ENCODE measurements around the gene ZNF394.

Gene ZNF394

DNA sequence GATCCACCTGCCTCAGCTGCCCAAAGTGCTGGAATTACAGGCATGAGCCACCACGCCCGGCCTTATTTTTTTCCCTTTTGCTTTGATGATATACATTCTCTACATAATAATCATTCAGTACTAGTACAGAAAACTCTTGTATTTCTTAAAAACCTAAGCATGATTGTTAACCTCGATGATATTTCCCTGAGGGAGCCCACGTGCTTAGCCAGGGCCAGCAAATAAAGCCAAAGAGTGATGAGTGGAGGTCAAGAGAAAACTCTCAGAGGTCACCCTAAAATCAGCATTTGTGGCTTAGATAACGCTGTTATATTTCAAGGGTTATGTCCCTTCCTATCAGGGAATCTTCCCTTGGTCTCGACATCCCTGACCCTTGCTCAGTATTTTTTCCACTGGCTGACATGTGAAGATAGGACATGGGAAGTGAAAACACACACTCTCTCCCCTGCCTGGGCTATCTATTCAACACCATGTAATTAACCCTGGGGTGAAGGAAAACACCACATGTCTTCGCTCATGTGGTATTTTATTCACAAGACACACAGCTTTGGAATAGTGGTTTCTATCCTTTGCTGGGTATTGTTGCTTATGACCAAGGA lies 39.2 kb upstream of the ZNF394 start:
- H3K4me3 ChIP-seq: no peak overlapping the region
- TF ChIP-seq CTCF (IDR thresholded peaks at IDR 0.05): no peak
- no peak for DNase-seq (ENCODE audit: low spot score)
- no peak overlapping the region for H3K27ac ChIP-seq

DNA sequence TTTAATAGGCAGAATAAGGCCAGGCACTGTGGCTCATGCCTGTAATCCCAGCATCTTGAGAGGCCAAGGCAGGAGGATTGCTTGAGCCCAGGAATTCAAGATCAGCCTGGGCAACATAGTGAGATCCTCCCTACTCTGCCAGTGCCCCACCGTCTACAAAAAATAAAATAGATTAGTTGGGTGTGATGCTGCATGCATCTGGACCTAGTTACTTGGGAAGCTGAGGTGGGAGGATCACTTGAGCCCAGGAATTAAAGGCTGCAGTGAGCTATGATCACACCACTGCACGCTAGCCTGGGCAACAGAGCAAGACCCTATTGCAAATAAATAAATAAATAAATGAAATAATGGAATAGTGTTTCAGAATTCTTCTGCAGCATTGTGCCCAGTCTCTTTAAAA lies 35.6 kb upstream of the ZNF394 start:
- Histone ChIP-seq H3K27ac (no peak overlapping the region), H3K4me3 (no peak overlapping the region)
- DNase-seq (ENCODE audit: low spot score): no peak
- TF ChIP-seq CTCF (IDR thresholded peaks at IDR 0.05): no peak

GRCh38 chr7:99531354-99531765 lies 31.3 kb upstream of the ZNF394 start:
- H3K27ac ChIP-seq: no peak overlapping the region
- no peak for DNase-seq (ENCODE audit: low spot score)
- H3K4me3 ChIP-seq: no peak overlapping the region
- TF ChIP-seq CTCF (IDR thresholded peaks at IDR 0.05): no peak

DNA sequence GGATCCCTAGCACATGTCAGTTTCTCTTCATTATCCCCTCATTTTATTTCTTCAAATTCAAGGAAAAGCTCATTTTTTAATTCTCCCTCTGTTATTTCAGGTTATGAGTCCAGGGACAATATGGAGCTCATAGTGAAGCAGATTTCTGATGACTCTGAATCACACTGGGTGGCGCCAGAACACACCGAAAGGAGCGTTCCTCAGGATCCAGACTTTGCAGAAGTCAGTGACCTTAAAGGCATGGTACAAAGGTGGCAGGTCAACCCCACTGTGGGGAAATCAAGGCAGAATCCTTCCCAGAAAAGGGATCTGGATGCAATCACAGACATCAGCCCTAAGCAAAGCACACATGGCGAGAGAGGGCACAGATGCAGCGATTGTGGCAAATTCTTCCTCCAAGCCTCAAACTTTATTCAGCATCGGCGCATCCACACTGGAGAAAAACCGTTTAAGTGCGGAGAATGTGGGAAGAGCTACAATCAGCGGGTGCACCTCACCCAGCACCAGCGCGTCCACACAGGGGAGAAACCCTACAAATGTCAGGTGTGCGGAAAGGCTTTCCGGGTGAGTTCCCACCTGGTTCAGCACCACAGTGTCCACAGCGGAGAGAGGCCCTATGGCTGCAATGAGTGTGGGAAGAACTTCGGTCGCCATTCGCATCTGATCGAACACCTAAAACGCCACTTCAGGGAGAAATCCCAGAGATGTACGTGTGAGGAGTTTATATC lies 25.8 kb upstream of the ZNF394 start:
- TF ChIP-seq CTCF (IDR thresholded peaks at IDR 0.05): no peak
- H3K27ac ChIP-seq: no peak overlapping the region
- H3K4me3 ChIP-seq: no peak overlapping the region
- DNase-seq (ENCODE audit: low spot score): no peak

DNA sequence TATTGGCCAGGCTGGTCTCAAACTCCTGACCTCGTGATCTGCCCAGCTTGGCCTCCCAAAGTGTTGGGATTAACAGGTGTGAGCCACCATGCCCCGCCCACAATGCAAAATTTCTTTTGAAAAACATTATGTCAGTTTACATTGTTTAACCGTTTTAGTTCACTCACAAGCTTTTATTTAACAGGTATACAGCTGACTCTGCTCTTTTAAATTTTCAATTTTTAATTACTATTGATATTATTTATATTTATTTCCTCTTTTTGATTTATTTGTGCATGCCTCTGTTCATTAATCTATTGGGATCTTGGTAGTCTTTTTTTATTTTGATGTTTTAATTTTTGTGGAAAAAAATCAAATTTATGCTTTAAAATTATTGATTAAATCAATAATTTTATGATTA lies 21.3 kb upstream of the ZNF394 start:
- no peak for DNase-seq (ENCODE audit: low spot score)
- TF ChIP-seq CTCF (IDR thresholded peaks at IDR 0.05): no peak
- no peak overlapping the region for H3K4me3 ChIP-seq

DNA sequence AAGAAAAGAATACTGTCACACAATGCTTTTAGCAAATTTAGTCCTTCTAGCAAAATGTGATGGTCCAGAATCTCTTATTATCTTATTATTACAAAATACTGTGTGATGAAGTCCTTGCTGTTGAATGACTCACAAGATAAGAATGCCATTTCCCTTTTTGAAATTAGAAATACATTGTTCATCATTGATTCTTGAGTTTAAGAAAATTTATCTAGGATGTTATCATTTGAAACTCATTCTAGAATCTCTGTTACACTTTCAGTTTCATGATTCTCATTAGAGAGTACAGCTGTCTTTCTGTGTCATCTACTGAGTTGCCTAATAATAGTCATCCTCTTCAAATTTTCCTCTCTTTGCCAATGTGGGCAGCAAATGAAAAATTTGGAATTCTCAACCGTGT lies 14.0 kb upstream of the ZNF394 start:
- no peak for DNase-seq (ENCODE audit: low spot score)
- no peak overlapping the region for H3K4me3 ChIP-seq
- no peak overlapping the region for H3K27ac ChIP-seq
- TF ChIP-seq CTCF (IDR thresholded peaks at IDR 0.05): no peak

More for the DNA sequence above, 21.3 kb upstream of the ZNF394 start:
- no peak overlapping the region for H3K27ac ChIP-seq

GRCh38 chr7:99505324-99505662 lies 5.2 kb upstream of the ZNF394 start:
- peak overlapping the region; percentile 94 for H3K4me3 ChIP-seq
- no peak for DNase-seq (ENCODE audit: low spot score)
- H3K27ac ChIP-seq: peak overlapping the region; percentile 80 to 98
- no peak for TF ChIP-seq CTCF (IDR thresholded peaks at IDR 0.05)

Data from coronary artery (tissue), 2 donors.